Uterus (tissue), 4 donors: ENCODE measurements around the gene SLC9A8. TPM values are rescaled to one million over a fixed set of nuclear protein-coding genes. Genes with fewer than 3 reads are reported as not detected.

Source experiments
- DNase-seq, 2 donors: peaks; one replicate each; pipeline ENCODE4 v3.0.0-alpha.2; 2019 to 2020
- H3K27ac ChIP-seq, 2 donors: fragments of 200-600 bp; sonication (generic); 1 replicate in 1 of 2; 2 replicates in 1 of 2; pipeline ENCODE4 v1.5.1; 2016 to 2018
- H3K27me3 ChIP-seq, 2 donors: fragments of 200-600 bp; sonication (generic); one replicate each; pipeline ENCODE4 v1.5.1; 2018 to 2019; ENCODE audit warnings: control low read depth in 1 of 2
- H3K36me3 ChIP-seq, 2 donors: fragments of 200-600 bp; sonication (generic); one replicate each; pipeline ENCODE4 v1.5.1; 2019; ENCODE audit warnings: control low read depth in 1 of 2
- H3K4me1 ChIP-seq, 2 donors: fragments of 200-600 bp; sonication (generic); one replicate each; pipeline ENCODE4 v1.5.1; 2018 to 2019; ENCODE audit warnings: control low read depth in 1 of 2
- H3K4me3 ChIP-seq, 2 donors: fragments of 200-600 bp; sonication (generic); 1 replicate in 1 of 2; 2 replicates in 1 of 2; pipeline ENCODE4 v1.5.1; 2018 to 2019; ENCODE audit warnings: mild to moderate bottlenecking in 1 of 2
- H3K9me3 ChIP-seq, 2 donors: fragments of 200-600 bp; sonication (generic); one replicate each; pipeline ENCODE4 v1.5.1; 2019; ENCODE audit warnings: control low read depth in 1 of 2
- POLR2A ChIP-seq, 2 donors: fragments of 450-650 bp; IDR thresholded peaks; one replicate each; pipeline ENCODE4 v1.6.1; 2016; ENCODE audit warnings: antibody characterized with exemption in 2 of 2, mild to moderate bottlenecking in 1 of 2, moderate library complexity in 1 of 2
- intact Hi-C: fragments of 100-400 bp; cut with DNase I; formaldehyde crosslinking; loops from one replicate; pipeline ENCODE4 v1.15.1; 2023; ENCODE audit warnings: low total_unique reads
- total RNA-seq, 4 donors: library from RNA; depleted of rRNA in 3 of 4; stranded (reverse); fragments of >200 nt in 3 of 4; gene quantifications; one replicate each; pipeline versions ENCODE4 v1.1.0 to v1.2.4, GENCODE V29; 2014 to 2023
- TF ChIP-seq, protein P1 (sequence below), 4 experiments: fragments of 200-600 bp in 2 of 4; fragments of 450-650 bp in 2 of 4; sonication (generic) in 2 of 4; IDR thresholded peaks; one replicate each; pipeline ENCODE4 v1.5.1; 2016 to 2019; ENCODE audit warnings: antibody characterized with exemption in 4 of 4, mild to moderate bottlenecking in 2 of 4, moderate library complexity in 1 of 4
- donor health status: DM: yes; HTN: yes; CAD: no.

The SLC9A8 gene
- total RNA-seq, 4 donors from 2014 or later, result 1.3 to 12.8 (median 4.3) TPM

DNA sequence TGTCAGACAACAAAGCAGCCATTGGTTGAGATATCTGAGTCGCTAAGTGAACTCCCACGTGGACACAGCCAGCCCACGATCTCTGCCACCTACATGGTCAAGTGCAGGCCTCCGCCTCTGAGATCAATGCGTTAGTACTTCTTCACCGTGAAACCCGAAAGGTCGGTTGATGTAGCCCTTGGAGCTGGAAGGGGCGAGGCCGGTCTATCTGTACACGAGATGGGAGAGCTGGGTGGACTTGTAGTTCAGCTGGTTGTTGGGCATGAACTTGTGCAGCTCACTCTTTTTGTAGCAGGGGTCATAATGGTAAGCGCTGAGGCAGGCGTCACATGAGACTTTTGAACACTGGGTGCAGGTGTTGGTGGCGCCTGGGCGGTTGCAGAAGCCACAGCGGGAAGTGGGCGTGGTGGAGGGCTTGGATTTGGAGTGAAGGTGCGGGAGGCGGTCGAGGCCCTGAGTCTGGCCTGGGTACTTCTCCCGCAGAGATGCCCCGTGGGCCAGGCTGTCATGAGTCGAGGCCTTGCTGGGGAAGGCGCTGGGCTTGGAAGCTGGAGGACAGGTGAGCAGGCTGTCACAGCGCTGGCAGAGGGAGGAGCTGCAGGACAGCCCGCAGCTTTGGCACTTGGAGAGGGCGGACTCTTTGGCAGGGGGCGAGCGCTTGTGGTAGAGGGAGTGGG, 92.9 kb downstream of the SLC9A8 start:
- intact Hi-C loops, result no loop called here
- H3K27ac ChIP-seq, result no peak overlapping the region
- no peak overlapping the region for H3K4me3 ChIP-seq
- DNase-seq, result no peak
- no peak for TF ChIP-seq POLR2A (IDR thresholded peaks at IDR 0.05)
- TF ChIP-seq, protein P1, sequence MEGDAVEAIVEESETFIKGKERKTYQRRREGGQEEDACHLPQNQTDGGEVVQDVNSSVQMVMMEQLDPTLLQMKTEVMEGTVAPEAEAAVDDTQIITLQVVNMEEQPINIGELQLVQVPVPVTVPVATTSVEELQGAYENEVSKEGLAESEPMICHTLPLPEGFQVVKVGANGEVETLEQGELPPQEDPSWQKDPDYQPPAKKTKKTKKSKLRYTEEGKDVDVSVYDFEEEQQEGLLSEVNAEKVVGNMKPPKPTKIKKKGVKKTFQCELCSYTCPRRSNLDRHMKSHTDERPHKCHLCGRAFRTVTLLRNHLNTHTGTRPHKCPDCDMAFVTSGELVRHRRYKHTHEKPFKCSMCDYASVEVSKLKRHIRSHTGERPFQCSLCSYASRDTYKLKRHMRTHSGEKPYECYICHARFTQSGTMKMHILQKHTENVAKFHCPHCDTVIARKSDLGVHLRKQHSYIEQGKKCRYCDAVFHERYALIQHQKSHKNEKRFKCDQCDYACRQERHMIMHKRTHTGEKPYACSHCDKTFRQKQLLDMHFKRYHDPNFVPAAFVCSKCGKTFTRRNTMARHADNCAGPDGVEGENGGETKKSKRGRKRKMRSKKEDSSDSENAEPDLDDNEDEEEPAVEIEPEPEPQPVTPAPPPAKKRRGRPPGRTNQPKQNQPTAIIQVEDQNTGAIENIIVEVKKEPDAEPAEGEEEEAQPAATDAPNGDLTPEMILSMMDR (IDR thresholded peaks at IDR 0.05), result no peak
- H3K9me3 ChIP-seq, result no peaks in the 10 kb centered on the region
- no peaks in the 10 kb centered on the region for H3K4me1 ChIP-seq
- H3K36me3 ChIP-seq, result no peaks in the 10 kb centered on the region
- H3K27me3 ChIP-seq, result no peaks in the 10 kb centered on the region

DNA sequence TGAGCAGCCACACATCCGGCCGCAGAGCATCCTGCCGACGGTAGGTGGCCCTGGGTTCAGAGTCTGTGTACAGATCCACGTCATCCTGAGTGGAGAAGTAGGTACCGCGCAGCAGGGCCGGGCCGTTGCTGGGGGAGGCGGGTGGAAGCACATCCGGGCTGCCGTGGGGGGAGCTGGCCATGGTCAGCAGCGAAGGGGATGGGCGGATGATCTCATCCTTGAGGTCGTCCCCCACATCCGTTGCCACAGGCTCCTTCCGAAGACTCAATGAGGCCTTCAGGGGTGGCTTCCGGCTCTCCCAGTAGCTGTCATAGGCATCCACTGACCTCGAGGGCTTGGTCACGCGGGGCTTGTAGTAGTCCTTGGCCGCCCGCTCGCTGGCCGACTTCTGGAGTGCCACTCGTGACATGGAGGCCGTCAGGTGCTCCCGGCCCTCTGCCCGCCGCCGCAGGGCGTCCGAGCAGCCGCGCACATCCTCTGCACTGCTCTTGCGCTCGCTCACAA, 93.5 kb downstream of the SLC9A8 start:
- no peaks in the 10 kb centered on the region for H3K4me1 ChIP-seq
- H3K9me3 ChIP-seq, result no peaks in the 10 kb centered on the region
- H3K36me3 ChIP-seq, result no peaks in the 10 kb centered on the region
- TF ChIP-seq POLR2A (IDR thresholded peaks at IDR 0.05), result no peak
- TF ChIP-seq, protein P1 (IDR thresholded peaks at IDR 0.05), result no peak
- no peak for DNase-seq
- intact Hi-C loops, result no loop called here
- H3K27ac ChIP-seq, result no peak overlapping the region
- no peak overlapping the region for H3K4me3 ChIP-seq
- H3K27me3 ChIP-seq, result no peaks in the 10 kb centered on the region

DNA sequence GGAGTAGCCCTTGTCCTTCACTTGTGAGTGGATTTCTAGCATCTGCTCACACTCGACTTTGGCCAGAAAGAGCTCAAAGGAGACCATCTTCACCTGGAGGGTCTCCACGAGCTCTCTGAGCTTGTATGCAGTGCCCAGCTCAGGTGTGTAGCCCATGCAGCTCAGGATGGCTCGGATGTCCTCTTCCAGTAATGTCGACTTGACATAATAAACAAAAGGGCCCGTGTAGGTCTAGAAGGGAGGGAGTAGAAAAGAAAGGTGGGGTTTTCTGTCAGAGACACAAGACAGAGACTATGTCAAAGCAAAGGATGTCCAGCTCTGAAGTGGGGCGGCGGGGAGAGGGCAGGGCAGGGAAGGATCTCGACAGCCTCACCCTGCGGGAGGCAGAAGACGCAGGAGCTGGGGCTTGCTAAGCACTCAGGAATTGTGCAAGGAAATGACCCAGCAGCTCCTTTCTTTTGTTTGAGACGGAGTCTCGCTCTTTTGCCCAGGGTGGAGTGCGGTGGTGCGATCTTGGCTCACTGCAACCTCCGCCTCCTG, 94.1 kb downstream of the SLC9A8 start:
- intact Hi-C loops, result no loop called here
- Histone ChIP-seq H3K4me3 (no peak overlapping the region), H3K27me3 (no peaks in the 10 kb centered on the region), H3K36me3 (no peaks in the 10 kb centered on the region), H3K4me1 (no peaks in the 10 kb centered on the region), H3K27ac (no peak overlapping the region), H3K9me3 (no peaks in the 10 kb centered on the region)
- DNase-seq, result no peak
- TF ChIP-seq, protein P1 (IDR thresholded peaks at IDR 0.05), result no peak
- TF ChIP-seq POLR2A (IDR thresholded peaks at IDR 0.05), result no peak

DNA sequence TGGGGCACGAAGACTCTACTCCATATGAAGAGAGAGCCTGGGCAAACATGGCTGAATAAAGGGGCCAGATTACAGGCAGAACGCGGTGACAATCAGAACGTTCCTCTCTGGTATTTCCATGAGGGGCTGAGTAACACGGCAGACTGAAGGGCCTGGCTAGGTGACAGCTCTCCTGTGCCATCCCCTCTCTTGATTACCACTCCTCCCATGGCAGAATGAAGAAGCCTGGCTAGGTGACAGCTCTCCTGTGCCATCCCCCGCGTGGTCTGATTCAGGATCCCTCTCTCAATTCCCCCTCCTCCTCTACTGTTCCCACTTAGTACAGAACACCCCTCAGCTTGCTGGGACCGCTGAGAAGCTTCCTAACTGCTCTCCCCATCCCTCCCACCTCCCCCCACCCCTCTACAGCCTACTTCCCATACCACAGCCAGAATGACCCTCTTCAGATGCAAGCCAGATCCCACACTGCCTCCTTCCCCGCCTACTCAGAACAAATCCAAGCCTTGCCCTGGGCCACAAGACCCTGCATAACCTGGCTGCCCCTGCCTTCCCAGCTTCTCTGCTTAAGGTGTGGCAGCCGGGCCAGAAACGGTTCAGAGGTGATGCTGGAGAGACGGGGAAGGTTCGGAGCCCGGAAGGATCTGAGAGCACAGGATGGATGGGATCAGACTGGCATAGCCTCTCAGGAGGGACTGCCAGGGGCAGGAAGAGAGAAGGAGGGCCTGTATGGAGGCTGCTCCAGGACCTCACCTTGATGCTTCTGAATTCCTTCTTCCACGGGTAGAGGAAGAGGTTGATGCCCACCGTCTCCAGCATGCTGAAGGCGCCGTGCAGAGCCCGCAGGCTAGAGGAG, 95.0 kb downstream of the SLC9A8 start:
- Histone ChIP-seq H3K27ac (no peak overlapping the region), H3K4me3 (no peak overlapping the region), H3K27me3 (no peaks in the 10 kb centered on the region), H3K36me3 (no peaks in the 10 kb centered on the region), H3K9me3 (no peaks in the 10 kb centered on the region), H3K4me1 (no peaks in the 10 kb centered on the region)
- no peak for TF ChIP-seq POLR2A (IDR thresholded peaks at IDR 0.05)
- TF ChIP-seq, protein P1 (IDR thresholded peaks at IDR 0.05), result no peak
- DNase-seq, result no peak
- intact Hi-C loops, result no loop called here

DNA sequence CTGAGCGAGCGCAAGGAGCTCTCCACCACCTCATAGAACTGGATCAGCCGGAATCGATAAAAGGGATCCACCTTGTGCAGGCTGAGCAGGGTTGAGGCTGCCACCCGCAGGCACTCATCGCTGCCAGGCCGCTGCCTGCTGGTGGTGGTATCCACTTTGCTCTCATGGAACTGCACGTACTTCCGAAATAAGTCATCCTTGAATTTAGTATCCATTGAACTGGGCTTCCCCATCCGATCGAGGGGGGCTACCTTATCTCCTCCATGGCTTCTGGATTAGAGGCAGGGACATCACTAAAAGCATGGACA, 95.6 kb downstream of the SLC9A8 start:
- Histone ChIP-seq H3K4me3 (no peak overlapping the region), H3K36me3 (no peaks in the 10 kb centered on the region), H3K9me3 (no peaks in the 10 kb centered on the region), H3K27me3 (no peaks in the 10 kb centered on the region), H3K4me1 (no peaks in the 10 kb centered on the region), H3K27ac (no peak overlapping the region)
- no peak for DNase-seq
- TF ChIP-seq POLR2A (IDR thresholded peaks at IDR 0.05), result no peak
- TF ChIP-seq, protein P1 (IDR thresholded peaks at IDR 0.05), result no peak
- intact Hi-C loops, result no loop called here
